Stimulated activated CD4-positive, alpha-beta T cell treated with anti-CD3 and anti-CD28 coated beads, TNF-alpha, amount 100 ng/mL, for 1 hour (primary cell): ENCODE results near the gene COLEC12.

Experiments used
- DNase-seq, 3 donors: peaks; one replicate each; pipeline ENCODE4 v3.0.0-alpha.2; 2020; ENCODE audit warnings: low read depth in 3 of 3, low spot score in 1 of 3

COLEC12 gene

DNA sequence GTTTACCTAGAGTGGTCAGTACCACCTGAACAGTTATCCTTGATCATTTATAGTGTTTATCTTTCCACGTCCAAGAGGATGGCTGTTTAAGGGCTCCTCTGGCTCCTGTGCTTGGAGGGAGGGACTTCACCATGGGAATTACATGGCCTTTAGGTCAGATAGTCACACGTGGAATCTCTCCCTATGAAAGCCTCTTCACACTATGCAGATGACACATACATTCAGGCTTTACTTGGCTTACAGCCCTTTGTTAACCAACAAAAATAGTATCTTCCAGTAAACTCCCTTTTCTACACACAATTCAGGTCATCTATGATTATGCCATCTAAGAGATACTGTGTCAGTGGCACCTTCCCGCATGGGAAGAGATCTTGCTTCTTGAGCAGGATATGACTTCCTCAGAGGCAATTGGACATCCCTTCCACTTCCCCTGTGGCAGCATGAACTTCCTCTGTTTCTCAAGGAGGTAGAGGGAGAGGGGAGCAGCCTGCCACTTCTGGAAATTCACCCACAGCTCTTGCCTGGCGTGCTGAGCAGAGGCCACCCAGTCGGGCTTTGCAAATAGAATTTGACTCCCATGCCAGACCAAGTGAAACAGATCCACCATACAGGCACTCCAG lies 53.5 kb downstream of the COLEC12 start:
- DNase-seq, result no peak

DNA sequence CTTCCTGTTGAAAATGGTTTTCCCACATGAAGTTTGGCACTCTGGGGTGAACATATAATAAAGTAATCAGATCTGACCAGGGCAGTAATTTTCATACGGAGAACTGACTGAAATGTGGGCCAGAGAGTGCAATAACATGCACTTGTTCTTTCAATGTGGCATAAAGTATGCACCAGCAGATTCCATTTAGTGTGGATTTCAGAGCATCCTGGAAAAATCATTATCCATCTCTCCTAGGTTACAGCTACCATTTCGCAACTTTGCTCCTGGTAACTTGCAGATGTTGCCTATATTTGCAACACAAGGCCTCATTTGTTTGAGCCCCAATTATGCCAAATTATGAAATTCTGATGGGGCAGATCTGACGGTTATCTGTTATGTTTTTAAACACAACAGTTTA lies 55.4 kb downstream of the COLEC12 start:
- DNase-seq, result no peak

DNA sequence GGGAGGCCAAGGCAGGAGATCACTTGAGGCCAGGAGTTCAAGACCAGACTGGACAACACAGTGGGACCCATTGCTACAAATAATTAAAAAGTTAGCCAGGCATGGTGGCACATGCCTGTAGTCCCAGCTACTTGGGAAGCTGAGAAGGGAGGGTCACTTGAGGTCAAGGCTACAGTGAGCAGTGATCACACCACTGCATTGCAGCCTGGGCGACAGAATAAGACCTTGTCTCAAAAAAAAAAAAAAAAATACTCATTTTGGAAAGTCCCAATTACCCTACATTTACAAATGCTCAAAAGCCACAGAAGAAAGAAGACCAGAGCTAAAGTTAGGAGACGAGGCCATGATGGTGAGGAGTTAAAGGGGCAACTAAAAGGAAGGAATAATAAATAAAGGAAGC lies 61.9 kb downstream of the COLEC12 start:
- DNase-seq, result no peak

DNA sequence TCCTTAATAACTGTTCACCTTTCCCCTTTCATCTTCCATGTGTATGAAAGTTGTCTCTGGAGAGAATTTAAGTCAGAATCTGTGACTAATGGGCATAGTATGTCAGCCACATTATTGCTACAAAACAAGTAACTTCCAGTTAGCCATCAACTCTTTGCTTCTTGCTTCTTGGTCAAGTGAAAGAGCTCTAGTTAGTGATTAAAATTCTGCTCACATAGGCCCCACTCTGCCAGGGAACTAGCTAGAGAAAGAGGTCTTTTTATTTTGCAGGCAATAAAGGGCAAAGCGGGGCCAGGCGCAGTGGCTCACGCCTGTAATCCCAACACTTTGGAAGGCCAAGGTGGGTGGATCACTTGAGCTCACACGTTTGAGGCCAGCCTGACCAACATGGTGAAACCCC lies 64.6 kb downstream of the COLEC12 start:
- DNase-seq, result no peak

DNA sequence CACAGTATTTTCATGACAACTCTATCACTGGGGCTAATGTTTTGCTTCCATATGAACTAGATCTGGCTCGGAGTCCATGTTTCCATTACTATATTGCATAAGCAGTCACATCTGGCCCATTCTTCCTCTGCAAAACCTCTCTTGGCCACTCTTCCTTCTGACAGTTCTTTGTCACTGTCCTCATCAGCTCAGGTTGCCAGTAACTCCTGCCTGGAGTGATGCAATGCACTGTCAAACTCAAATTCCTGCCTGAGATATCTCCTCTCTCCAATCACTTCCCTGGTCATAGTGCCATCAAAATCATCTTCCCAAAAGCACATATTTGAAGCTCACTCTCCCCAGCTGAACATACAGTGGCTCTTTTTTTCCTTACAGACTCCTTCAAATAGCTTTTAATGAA lies 66.1 kb downstream of the COLEC12 start:
- no peak for DNase-seq

DNA sequence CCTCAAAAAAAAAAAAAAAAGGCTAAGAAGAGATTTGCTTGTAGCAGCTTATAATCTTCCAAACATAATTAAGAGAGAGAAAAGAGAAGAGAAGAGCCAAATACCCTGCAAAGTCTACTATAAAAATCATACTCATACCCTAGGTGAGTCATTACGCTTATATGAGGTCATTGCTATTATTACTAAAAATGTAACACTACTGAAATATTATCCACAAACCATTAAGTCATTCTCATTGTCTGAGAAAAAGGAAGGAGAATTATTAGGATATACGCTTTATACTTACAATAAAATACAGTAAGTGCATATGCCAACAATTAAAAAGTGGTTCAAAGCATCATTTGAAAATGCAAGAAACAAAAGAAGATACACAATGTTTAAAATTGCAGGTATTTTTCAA lies 66.5 kb downstream of the COLEC12 start:
- no peak for DNase-seq

DNA sequence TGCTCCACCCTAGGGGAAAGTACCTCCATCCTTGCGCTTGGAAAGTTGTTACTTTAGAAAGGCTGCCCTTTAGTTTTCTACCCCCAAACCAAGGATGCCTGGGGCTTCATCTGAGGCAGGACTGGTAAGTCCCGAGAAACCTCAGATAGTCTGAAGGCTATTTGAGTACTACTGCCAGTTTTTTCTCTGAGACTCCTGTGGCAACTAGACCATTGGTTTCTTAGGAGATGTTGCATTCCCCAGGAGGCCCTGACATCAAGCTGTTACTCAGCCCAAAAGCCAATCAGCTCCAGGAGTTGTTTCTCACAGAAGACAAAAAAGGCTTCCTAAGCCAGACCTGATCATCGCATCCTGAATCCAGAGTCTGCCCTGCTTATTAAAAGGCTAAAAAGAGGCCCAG lies 67.2 kb downstream of the COLEC12 start:
- no peak for DNase-seq

DNA sequence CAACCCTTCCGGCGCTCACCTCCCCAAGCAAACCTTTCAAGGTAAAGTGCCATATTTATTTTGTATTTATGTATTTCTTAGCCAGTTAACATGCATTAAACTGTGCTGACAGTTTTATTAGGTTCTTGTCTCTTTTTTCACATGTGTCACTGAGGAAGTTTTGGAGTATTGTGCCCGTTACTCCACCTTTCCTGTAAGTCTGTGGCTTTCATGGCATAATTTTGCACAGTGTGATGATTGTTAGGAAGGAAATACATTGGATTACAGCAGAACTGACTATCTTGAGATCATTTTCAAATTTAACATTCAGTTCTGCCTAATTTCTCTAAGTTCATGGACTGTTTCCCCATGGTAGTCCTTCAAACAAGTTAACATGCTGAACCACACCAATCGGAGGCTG lies 67.7 kb downstream of the COLEC12 start:
- DNase-seq, result no peak

DNA sequence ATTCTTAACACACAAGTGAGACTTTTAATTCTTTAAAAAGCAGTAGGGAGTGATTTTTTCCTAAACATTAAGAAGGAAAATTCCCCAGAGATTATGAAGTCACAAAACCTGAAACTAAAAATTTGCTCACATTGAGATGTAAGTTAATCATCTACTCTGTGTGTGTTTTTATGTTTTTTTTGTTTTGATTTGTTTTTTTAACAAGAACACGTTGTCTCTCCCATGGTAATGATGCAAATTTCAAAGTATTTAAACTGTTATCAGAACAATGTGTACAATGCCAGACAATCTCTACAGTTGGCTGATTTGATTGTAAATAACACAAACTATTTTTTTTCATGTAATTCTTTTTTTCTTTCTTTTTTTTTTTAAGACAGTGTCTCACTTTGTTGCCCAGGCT lies 71.5 kb downstream of the COLEC12 start:
- no peak for DNase-seq

DNA sequence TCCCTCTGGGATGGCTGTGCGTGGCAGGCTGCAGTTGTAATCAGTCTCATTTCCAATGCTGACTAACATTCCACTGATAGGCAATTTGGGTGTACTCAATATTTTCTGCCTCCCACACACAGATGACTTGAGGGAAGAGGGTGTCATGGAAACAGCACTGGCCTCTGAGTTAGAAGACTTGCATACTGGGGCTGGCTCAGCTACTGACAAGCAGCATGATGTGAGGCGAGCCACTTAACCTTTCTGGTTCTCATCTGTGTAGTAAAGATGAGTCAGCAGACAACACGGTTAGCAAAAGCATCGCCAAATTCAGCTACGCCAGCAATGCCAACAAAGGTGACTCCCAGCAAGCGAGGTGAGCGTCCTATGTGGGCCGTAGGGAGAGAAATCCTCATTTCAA lies 73.5 kb downstream of the COLEC12 start:
- no peak for DNase-seq

DNA sequence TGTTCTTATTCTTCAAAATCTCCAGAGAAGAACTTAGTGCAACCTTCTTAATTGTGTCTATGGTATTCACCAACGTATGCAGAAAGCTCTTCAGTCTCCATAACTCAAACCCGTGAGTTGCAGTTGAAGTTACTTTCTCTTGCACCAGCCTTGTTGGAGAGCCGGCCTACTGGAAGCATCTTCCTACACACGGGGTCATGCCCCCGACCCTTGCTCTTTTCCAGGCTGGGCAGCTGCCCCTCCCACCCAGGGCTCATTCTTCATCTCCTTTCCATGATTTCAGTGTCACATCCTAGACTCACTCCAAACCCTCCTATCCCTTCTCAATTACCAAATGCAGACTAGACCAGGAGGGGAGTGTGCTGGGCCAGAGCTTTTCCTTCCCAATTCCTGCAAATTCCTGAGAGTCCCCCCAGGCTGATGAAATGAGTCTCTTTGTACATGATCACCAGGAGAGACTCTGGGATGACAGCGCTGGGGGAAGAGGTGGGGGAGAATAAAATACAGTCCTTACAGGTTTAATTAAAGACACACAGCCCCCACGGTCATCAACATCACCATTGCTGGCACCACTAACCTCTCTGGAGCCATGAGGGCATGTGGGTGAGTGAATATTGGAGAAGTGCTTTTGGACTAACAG lies 75.3 kb downstream of the COLEC12 start:
- DNase-seq, result no peak

DNA sequence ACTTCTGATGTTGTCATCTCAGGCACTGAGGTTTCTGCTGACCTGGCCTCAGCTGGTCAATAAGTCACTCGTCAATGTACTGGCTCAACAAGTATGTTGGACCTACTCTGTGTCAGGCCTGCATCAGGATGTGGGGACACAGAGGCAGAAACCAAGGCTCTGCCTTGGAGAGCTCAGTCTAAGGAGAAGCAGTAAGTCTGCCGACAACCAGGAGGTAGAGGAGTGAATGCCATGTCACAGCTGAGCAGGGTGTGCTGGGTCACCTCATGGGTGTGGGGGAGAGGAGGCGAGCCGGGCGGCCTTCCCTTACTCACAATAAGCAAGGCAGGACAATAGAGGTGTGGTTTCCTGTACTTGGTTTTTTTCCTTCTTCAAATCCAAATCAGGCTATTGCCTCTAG lies 75.8 kb downstream of the COLEC12 start:
- DNase-seq, result no peak

DNA sequence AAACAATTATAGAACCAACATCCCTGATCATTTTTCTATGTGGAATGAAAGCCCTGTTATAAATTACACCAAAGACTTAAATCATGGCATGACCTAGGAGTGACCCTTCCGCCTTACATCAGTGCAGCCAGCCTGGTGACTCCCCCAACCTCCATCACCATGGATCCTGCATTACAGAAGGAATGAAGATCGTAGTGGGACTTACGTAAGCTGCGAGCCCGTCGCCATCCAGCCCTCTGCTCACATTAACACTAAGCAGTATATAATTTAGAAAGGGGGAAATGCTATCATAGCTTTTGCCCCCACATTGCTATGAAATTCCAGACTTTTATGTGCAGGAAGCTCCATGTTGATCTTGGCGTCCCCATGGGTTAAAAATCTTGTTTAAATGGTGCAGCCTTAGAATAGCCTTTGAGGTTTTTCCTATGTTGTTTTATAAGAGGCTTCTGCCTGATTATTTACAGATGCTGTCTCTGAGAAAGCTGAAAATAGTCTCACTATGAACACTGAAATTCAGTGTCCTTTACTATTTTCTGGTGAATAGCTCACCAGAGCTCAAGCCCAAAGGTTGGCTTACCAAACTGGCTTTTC lies 76.3 kb downstream of the COLEC12 start:
- DNase-seq, result no peak

DNA sequence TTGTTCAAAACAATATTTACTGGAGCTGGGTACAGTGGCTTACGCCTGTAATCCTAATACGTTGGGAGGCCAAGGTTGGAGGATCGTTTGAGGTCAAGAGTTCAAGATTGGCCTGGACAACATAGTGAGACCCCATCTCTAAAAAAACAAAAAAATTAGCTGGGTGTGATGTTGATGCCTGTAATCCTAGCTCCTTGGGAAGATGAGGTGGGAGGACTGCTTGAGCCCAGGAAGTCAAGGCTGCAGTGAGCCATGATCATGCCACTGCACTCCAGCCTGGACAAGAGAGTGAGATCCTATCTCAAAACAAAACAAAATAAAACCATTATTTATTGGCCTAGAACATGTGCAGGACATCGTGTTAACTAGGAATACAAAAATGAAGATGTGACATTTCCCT lies 77.5 kb downstream of the COLEC12 start:
- DNase-seq, result no peak

DNA sequence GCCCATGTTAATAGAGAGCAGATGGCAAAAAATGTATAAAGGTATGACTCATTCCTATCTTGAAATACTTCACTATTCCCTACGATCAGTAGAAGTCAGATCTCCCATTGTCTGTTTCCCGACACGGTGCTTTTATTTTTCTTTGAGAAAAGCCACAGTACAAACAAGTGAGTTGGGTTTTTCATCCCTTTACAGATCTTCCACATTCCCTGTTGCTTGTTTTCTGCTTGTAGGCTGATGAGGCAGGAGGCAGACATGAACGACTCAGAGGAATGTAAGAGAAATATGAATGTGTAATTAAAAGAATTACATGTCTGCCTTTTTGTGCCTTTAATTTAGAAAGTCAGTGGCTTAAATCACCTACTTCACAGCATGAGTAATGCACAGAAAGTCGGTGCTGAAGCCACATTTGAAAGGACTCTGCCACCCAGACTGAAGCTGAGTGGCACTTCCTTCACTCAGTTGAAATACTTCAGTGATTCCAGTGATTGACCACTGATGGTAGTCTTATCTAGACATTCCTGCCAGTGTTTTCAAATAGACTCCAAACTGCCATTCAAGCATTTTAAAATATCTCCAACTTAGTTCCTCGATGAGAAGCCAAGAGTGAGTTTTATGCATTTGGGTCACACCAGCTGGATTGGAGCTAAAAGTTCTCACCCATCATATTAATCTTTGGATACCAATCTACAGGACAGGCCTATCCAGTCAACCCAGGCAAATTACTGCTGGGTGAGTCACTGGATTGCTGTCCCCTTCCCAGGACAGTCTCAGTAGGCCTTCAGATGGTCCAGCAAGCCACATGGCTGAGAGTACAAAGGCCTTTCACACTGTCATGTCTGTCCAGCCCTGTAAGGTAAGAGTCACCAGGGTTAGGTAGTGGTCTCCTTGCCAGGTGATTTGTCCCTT lies 79.0 kb downstream of the COLEC12 start:
- no peak for DNase-seq

DNA sequence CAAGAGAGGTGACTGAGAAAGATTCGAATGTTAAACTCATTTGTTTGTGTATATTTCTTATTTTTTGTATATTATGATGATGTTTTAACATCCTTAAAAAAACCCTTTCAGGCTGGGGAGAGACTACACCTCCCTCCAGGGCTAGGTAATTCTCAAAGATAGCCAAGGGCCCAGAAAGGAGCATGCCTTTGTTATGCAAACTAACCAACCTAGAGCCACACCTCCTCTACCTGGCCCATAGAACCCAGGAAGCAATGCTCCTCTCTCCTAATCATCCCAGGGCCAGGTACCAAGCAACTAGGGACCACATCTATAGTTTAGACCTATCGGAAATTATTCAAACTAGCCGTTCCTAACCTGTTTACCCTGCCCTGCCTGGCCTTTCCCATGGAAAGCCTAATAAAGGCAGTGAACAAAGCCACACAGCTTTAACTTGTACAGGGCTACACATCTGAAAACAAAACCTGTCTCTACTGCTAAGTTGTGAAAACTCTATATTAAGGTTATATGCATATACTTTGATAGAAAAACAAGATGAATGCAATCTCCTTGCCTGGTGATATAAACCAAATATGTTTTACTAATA lies 79.7 kb downstream of the COLEC12 start:
- no peak for DNase-seq

DNA sequence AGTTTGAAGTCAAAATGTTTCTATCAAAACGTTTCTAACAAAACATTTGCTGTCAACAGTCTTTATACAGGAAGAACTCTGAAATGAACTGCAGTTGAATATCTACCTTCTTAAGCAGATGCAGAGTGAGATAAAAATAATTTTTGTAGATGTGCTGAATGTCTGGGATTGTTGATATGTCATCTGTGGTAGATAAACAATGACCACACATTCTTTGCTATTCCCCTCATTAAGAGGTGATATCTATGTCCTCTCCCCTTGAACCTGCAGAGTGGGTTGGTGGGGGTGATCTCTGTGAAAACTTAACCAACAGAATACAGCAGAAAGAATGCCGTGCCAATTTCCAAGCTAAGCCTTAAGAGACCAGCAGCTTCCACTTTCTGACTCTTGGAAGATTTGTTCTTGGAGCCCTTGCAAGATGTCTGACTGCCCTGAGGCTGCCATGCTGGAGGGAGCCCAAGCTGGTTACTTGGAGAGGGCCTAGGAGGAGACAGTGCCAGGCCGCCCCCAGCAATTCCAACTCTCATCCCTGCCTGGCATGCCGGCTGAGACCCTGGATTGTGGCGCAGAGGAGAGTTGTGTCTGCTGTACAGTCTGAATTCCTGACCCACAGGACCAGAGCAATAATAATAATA lies 80.8 kb downstream of the COLEC12 start:
- no peak for DNase-seq

DNA sequence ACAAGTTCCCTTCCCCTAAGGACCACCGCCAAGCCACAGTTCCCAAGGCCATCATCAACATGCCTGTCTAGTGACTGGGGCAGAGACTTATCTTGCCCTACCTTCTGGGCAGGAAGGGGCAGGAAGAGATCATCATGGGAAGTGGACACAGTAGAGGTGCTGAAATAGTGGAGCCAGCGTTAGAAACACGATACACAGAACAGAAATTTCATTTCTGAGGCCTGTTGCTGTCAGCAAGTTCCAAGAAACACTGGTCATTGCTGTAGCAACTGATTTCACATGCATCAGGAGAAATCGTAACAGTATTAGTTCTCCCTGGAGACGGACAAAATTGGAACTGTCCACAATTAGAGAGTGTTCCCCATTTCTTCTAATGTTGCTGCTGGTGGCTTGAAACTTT lies 83.0 kb downstream of the COLEC12 start:
- no peak for DNase-seq

DNA sequence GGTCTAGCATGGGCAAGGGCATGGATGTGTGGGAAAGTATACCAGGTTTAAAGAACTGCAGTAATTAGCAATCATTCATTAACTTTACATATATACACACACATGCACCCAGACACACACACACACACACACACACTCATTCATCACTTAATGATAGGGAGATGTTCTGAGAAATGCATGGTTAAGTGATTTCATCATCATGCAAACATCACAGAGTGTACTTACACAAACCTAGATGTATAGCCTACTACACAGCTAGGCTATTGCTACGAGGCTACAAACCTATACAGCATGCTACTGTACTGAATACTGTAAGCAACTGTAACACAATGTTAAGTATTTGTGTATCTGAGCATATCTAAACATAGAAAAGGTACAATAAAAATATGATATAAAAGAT lies 83.6 kb downstream of the COLEC12 start:
- DNase-seq, result no peak

DNA sequence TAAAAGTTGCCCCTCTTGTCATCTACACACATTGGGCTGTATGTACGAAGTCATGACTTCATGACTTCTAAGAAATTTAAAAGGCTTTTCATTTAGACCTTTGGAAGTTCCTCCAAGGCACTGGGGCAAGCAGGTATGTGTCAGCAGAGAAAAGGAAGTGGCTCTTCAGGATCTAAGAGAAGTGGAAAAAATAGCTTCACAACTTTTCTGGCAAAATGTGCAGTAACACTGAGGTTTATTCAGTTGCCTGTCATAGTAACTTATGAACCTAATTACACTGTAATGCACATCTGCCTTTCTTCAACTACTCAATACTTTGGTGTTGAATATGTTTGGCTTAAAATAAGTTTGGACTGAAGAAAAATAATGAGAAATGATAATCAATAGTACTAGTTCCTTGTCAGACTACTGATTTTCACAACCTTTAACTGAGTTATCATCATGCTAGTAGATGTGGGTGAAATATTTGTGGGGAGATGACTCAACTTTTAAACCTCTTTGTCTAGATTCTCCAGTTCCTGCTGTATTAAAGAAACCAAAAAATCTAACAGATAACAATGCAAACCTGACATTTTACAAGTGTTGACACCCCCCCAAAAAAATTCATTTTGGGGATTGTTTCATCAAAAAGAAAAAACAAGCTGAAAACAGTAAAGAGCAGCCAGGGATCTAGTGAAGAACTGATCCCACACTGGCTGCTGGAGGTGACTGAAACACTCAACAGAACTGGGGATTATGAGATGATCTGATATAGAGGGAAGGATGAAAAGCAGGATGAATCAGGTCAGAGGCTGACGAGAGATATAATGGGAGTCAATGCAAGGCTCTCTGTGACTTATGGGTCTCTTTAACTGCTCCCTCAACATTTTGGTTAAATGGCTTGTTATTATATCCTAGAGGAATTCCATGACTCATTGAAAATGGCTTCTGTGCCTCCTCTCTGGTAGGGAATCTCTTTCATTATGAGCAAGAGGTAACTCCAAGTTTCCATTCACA lies 84.6 kb downstream of the COLEC12 start:
- no peak for DNase-seq
